Memory B cell (primary cell): Measurements from ENCODE around the gene RASGEF1C.
"Not testable (repeated sequence)": the region's sequence is repeated elsewhere in the genome, so short reads cannot be mapped to it uniquely, and the experiment has no call there.

Experiments used
- ATAC-seq: fragments of 150-1000 bp; cut with Tn5 transposase; 2 replicates; pipeline ENCODE4 v1.10.0; 2021; ENCODE audit warnings: low read depth, mild to moderate bottlenecking, moderate library complexity
- DNase-seq, 2 donors: peaks; one replicate each; pipeline ENCODE4 v3.0.0; 2022; ENCODE audit warnings: low spot score in 2 of 2
- H3K27ac Mint-ChIP-seq: one replicate; pipeline ENCODE4 v1.8.0; 2022; ENCODE audit warnings: mild to moderate bottlenecking, moderate library complexity, mixed read lengths
- H3K27me3 Mint-ChIP-seq: one replicate; pipeline ENCODE4 v1.8.0; 2022; ENCODE audit warnings: mixed read lengths
- H3K36me3 Mint-ChIP-seq: one replicate; pipeline ENCODE4 v1.8.0; 2022; ENCODE audit warnings: mild to moderate bottlenecking, mixed read lengths
- H3K4me1 Mint-ChIP-seq: one replicate; pipeline ENCODE4 v1.8.0; 2022; ENCODE audit warnings: mixed read lengths
- H3K4me3 Mint-ChIP-seq: one replicate; pipeline ENCODE4 v1.8.0; 2022; ENCODE audit warnings: mild to moderate bottlenecking, moderate library complexity, mixed read lengths
- H3K9me3 Mint-ChIP-seq: one replicate; pipeline ENCODE4 v1.8.0; 2022; ENCODE audit warnings: mixed read lengths

RASGEF1C gene

DNA sequence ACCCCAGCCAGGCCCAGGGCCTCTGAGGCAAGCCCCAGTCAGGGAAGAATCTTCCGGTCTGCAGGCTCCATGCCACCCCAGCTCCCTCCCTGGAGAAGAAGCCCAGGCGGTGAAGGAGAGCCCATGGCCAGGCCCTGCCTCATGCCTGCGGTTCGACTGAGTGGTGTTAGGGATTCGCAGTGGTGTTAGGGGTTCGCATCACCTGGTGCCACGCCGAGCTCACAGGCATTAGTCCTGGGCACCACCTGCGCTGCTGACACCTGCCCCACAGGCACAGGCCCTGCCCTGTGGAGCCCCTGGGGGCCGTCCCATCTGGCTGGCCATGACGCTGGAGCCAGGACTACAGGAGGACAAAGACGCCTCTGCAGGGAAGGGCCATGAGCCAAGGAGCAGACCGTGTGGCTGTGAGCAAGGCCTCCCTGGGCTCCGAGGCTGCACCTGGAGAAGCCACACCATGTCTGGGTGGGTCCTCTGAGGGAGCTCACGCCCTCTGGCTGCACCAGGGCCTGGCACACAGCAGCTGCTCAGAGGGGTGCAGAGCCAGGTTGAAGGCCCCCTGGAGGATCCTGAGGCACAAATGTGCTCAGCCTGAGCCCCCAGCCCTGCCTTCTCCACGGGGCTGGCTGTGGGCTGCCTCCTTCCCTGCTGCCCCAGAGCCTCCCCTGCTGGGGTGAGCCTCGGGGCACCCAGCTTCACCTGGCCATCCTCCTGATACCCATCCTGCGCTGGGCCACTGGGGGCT is 109.8 kb downstream of the RASGEF1C start:
- no peaks in the 10 kb centered on the region for H3K36me3 Mint-ChIP-seq
- no peaks in the 10 kb centered on the region for H3K4me1 Mint-ChIP-seq
- DNase-seq (no peak), ATAC-seq (no peak)
- peaks cover 2% of the 10 kb centered on the region for H3K9me3 Mint-ChIP-seq
- peaks cover 19% of the 10 kb centered on the region for H3K27me3 Mint-ChIP-seq
- no peak overlapping the region for H3K27ac Mint-ChIP-seq
- H3K4me3 Mint-ChIP-seq, result no peak overlapping the region

DNA sequence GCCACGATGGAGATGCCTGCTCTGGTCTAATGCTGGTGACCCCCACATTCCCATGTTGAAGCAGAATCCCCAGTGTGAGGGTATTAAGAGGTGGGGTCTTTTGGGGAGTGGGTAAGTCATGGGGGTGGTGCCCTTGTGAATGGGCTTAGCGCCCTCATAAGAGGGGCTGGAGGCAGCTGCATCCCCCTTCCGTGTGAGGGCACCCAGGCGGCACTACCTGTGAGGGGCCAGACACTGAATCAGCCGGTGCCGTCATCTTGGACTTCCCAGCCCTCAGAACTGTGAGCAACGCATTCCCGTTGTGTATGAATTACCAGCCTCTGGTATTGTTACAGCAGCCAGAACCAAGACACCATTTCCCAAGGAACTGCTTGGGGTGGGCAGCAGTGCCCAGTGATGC is 110.5 kb downstream of the RASGEF1C start:
- H3K27ac Mint-ChIP-seq, result no peak overlapping the region
- DNase-seq (no peak), ATAC-seq (no peak)
- H3K4me1 Mint-ChIP-seq, result peaks cover 3% of the 10 kb centered on the region
- peaks cover 2% of the 10 kb centered on the region for H3K9me3 Mint-ChIP-seq
- peaks cover 23% of the 10 kb centered on the region for H3K27me3 Mint-ChIP-seq
- no peaks in the 10 kb centered on the region for H3K36me3 Mint-ChIP-seq
- H3K4me3 Mint-ChIP-seq, result no peak overlapping the region

DNA sequence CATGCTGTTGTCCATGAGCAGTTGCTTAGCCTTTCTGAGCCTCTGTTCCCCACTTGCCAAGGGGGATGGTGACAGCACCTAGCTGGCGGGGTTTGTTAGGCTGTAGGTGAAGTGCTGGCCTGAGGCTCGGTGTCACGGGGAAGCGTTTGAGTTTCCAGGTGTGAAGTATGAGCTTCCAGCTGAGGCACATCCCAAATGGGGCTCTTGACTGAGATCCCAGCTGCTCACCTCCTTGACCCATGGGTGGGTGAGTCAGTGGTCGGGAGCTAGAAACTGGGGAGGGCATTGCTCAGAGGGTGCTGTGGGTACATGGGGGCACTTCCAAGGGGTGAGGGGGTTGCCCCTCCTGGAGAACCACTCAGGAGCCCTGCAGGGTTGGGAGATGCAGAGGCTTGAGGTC is 111.1 kb downstream of the RASGEF1C start:
- H3K9me3 Mint-ChIP-seq, result peaks cover 2% of the 10 kb centered on the region
- ATAC-seq (no peak), DNase-seq (no peak)
- no peak overlapping the region for H3K27ac Mint-ChIP-seq
- peaks cover 21% of the 10 kb centered on the region for H3K27me3 Mint-ChIP-seq
- no peak overlapping the region for H3K4me3 Mint-ChIP-seq
- H3K36me3 Mint-ChIP-seq, result no peaks in the 10 kb centered on the region
- H3K4me1 Mint-ChIP-seq, result peaks cover 3% of the 10 kb centered on the region

DNA sequence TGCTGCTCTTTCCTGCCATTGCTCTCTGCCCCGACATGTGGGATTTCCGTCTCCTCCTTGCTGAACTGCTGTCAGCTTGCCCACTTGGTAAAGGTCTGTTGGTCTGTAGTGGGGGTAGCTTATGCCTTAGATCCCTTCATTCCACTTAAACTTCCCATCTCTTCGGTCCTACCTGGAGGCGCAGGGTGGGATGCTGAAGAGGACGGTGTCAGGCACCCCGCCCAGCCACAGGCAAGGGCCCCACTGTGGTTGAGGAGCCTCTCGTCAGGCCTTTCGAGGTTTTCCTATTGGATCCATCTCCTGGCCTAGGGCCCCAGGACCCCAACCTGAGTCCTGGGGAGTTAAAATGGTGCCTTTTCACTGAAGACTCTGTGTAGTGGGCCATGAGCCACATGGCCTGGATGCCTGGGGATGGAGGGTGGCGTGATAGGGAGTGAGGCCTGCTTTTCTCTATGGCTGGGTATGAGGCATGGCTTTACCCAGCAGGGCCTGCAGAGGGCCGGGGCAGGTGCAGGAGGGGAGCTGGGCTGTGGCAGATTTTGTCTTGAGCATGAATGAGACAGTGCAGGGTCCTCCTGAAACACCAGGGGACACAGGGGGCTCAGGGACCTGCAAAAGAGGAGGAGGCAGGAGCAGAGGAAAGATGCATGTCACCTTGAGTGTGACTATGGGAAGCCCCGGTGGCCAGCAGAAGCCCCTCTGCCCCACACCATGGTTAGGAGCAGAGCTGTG is 111.7 kb downstream of the RASGEF1C start:
- H3K36me3 Mint-ChIP-seq, result no peaks in the 10 kb centered on the region
- peaks cover 22% of the 10 kb centered on the region for H3K27me3 Mint-ChIP-seq
- DNase-seq (no peak), ATAC-seq (no peak)
- H3K27ac Mint-ChIP-seq, result no peak overlapping the region
- H3K4me1 Mint-ChIP-seq, result peaks cover 3% of the 10 kb centered on the region
- no peak overlapping the region for H3K4me3 Mint-ChIP-seq
- peaks cover 2% of the 10 kb centered on the region for H3K9me3 Mint-ChIP-seq

DNA sequence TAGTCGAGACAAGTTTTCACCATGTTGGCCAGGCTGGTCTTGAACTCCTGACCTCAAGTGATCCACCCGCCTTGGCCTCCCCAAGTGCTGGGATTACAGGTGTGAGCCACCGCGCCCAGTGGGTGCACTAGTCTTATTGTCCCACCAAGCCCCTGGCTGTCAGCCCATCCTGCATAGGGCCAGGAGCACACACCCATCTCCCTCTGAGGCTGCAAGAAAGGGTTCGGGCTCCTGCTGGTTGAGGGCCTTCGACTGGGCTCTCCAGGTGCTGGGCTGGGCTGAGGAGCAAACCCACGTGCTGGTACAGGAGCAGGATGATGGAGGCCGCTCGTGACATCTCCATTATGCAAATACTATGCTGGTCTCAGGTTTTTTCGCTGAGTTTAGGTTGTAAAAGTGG is 112.4 kb downstream of the RASGEF1C start:
- no peak overlapping the region for H3K27ac Mint-ChIP-seq
- peaks cover 22% of the 10 kb centered on the region for H3K27me3 Mint-ChIP-seq
- H3K4me3 Mint-ChIP-seq, result no peak overlapping the region
- DNase-seq (no peak), ATAC-seq (no peak)
- H3K36me3 Mint-ChIP-seq, result no peaks in the 10 kb centered on the region
- peaks cover 2% of the 10 kb centered on the region for H3K9me3 Mint-ChIP-seq
- peaks cover 3% of the 10 kb centered on the region for H3K4me1 Mint-ChIP-seq

DNA sequence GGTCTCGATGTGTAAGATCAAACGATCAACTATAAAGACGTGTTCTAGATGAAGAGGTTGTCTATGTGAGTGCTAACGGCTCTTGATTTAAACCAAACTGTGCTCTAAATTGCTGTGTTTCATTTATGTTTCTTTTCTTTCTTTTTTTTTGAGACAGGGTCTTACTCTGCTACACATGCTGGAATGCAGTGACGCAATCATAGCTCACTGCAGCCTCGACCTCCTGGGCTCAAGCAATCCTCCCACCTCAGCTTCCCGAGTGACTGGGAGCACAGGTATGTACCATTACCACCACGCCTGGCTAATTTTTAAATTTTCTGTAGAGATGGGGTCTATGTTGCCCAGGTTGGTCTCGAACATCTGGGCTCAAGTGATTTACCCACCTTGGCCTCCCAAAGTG is 113.5 kb downstream of the RASGEF1C start:
- ATAC-seq, result no peak
- Mint-ChIP-seq H3K27ac (peak overlapping the region; percentile 46), H3K4me3 (no peak overlapping the region), H3K36me3 (no peaks in the 10 kb centered on the region), H3K9me3 (peaks cover 2% of the 10 kb centered on the region), H3K4me1 (peaks cover 3% of the 10 kb centered on the region), H3K27me3 (peaks cover 22% of the 10 kb centered on the region)
- DNase-seq, result no peak

DNA sequence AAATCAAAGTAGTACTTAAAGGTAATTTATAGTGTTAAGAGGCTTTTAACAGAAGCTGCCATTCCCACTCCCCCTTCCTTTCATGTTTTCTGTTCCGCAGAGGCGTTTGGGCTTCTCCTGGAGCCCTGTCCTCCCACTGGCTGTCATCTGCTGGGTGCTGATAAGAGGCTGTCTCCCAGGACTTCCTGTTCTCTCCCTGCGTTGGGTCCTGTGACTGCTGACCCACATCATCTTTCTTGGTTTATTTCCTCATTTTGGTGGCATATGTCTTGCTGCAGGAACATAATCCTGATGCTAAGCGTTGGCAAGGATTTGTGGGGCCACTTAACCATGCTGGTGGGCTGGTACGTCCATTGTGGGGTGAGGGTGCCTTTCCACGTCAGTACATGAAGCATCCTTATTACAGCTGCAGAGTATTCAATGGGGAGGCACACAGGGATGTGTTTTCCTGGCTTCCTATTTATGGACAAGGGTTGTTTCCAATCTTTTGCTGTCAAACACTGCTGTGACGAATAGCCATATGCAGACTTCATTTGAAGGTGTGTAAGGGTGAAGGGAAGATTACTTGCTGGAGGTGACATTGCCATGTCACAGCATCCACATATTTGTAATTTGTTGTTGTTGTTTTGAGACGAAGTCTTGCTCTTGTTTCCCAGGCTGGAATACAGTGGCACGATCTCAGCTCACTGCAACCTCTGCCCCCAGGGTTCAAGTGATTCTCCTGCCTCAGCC is 115.2 kb downstream of the RASGEF1C start:
- Mint-ChIP-seq H3K27me3 (peaks cover 22% of the 10 kb centered on the region), H3K36me3 (no peaks in the 10 kb centered on the region), H3K27ac (no peak overlapping the region), H3K4me3 (no peak overlapping the region), H3K4me1 (peaks cover 7% of the 10 kb centered on the region), H3K9me3 (peaks cover 2% of the 10 kb centered on the region)
- ATAC-seq (no peak), DNase-seq (no peak)

DNA sequence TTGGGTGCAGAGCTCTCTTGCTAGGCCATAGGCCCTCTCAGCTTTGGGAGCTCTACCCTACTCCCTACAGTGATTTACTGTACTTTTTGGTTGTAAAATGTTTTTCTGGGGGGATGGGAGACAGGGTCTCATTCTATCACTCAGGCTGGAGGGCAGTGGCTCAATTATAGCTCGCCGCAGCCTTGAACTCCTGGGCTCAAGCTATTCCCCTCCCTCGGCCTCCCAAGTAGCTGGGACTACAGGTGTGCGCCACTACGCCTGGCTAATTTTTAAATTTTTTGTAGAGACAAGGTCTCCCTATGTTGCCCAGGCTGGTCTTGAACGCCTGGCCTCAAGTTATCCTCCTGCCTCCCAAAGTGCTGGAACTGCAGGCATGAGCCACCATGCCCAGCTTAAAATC is 115.8 kb downstream of the RASGEF1C start:
- Mint-ChIP-seq H3K4me1 (peaks cover 7% of the 10 kb centered on the region), H3K27ac (no peak overlapping the region), H3K36me3 (no peaks in the 10 kb centered on the region), H3K9me3 (peaks cover 2% of the 10 kb centered on the region), H3K27me3 (peaks cover 22% of the 10 kb centered on the region), H3K4me3 (peak overlapping the region; percentile 12)
- ATAC-seq, result no peak
- DNase-seq, result no peak

DNA sequence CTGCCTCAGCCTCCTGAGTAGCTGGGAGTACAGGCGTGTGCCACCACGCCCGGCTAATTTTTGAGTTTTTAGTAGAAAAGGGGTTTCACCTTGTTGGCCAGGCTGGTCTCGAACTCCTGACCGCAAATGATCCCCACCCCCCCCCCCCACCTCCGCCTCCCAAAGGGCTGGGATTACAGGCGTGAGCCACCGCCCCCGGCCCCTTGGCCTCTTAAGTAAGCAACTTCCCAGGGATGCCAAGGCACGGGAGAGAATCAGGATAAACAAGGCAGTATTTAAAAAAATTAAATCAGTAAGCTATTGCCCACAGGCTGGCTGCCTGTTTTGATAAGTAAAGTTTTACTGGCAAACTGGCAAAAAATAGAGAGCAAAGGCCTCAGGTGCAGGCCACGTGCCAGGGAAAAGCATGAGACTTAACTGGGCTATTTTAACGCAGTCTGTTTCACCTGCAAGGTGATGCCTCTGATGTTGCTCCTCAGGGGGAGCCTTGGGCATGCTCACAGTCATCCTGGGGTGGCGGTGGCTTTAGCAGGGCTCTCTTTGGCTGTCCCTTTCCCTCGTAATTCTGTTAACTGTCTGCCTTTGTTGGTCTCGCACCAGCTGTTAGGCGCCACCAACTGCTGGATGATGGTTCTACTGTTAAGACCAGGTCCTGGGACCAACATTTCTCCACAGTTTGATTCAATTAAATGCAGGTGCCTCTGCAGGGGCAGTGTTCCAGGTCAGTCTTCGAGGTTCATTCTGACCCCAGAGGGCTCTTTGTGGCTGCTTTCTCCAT is 118.1 kb downstream of the RASGEF1C start:
- no peak overlapping the region for H3K27ac Mint-ChIP-seq
- DNase-seq (no peak), ATAC-seq (no peak)
- peak overlapping the region; percentile 91 for H3K4me3 Mint-ChIP-seq
- no peaks in the 10 kb centered on the region for H3K9me3 Mint-ChIP-seq
- peaks cover 7% of the 10 kb centered on the region for H3K4me1 Mint-ChIP-seq
- H3K36me3 Mint-ChIP-seq, result no peaks in the 10 kb centered on the region
- peaks cover 15% of the 10 kb centered on the region for H3K27me3 Mint-ChIP-seq

DNA sequence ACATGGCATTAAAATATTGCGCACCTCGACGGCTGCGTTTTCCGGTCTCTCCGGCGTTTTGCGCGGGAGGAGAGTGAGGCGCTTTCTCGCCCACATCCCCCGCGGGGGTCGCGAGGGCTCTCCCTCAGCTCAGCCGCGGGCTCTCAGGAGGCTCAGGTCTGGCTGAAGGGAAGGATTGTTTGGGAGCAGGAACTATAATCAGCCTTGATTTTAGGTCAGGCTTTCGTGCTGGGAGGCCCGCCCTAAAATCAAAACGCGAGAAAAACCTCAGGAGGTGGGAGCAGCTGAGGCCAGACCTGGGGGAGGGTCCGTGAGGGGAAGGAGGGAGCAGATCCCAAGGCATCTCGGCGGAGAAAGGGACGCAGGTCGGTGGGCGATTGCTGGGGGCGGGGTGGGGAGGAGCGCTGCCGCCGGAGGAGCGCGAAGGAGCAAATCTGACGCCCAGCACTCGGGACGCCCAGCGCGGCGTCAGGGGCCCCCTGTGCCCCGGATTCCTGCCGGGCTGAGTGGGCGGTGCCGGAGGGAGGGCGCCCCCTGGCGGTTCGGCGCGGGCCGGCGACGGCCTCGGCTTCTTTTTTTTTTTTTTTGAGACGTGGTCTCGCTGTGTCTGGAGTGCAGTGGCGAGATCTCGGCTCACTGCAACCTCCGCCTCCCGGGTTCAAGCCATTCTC is 118.8 kb downstream of the RASGEF1C start:
- DNase-seq (peak; percentile 81 to 83), ATAC-seq (peak; percentile 94)
- Mint-ChIP-seq H3K9me3 (no peaks in the 10 kb centered on the region), H3K27me3 (peaks cover 11% of the 10 kb centered on the region), H3K36me3 (no peaks in the 10 kb centered on the region), H3K4me3 (peak overlapping the region; percentile 91), H3K4me1 (peaks cover 7% of the 10 kb centered on the region), H3K27ac (peak overlapping the region; percentile 82)

DNA sequence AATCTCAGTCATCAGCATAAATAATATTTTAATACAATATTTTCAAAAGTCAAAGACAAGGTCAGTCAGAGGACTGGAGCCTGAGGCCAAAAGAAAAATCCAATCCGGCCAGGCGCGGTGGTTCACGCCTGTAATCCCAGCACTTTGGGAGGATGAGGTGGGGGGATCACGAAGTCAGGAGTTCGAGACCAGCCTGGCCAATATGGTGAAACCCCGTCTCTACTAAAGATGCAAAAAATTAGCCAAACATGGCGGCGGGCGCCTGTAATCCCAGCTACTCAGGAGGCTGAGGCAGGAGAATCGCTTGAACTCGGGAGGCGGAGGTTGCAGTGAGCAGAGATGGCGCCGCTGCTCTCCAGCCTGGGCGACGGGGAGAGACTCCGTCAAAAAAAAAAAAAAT is 119.4 kb downstream of the RASGEF1C start:
- not testable (repeated sequence) for DNase-seq, H3K4me1 Mint-ChIP-seq, H3K27me3 Mint-ChIP-seq, ATAC-seq, H3K9me3 Mint-ChIP-seq, H3K36me3 Mint-ChIP-seq, H3K27ac Mint-ChIP-seq, H3K4me3 Mint-ChIP-seq

DNA sequence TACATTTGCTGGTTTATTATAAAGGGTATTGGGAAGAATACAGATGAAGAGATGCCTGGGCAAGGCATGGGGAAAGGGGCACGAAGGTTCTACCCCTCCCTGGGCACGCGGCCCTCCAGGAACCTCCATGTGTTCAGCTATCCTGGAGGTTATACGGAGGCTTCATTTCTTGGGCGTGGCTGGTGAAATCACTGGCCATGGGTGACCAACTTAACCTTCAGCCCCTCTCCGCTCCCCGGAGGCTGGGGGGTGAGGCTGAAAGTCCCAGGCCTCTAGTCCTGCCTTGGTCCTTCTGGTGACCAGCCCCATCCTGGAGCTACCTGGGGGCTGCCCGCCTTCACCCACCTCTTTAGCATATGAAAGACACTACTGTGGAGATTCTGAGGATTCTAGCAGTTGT is 120.5 kb downstream of the RASGEF1C start:
- no peak overlapping the region for H3K4me3 Mint-ChIP-seq
- no peak for ATAC-seq

DNA sequence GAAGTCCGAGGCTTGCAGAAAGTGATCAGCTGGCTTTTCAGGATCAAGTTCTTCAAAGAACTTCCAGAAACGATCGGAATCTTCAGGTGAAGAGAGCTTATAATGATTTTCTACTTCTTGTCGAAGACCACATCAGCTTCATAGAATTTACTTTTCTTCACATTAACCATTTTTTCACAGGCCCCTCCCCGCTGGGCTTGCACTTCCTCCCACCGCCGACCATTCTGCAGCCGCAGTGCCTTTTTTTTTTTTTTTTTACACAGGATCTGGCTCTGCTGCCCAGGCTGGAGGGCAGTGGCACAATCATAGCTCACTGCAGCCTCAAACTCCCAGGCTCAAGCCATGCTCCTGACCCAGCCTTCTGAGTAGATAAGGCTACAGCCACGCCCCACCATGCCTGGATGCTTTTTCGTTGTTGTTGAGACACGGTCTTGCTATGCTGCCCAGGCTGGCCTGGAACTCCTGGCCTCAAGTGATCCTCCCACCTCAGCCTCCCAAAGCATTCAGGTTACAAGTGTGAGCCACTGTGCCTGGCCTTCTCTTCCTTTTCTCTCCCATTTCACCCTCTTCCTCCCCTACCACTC is 122.1 kb downstream of the RASGEF1C start:
- ATAC-seq (no peak), DNase-seq (no peak)
- H3K27me3 Mint-ChIP-seq, result peaks cover 6% of the 10 kb centered on the region
- H3K36me3 Mint-ChIP-seq, result no peaks in the 10 kb centered on the region
- peaks cover 3% of the 10 kb centered on the region for H3K4me1 Mint-ChIP-seq
- H3K4me3 Mint-ChIP-seq, result no peak overlapping the region
- no peaks in the 10 kb centered on the region for H3K9me3 Mint-ChIP-seq
- H3K27ac Mint-ChIP-seq, result no peak overlapping the region

More for the DNA sequence above, 120.5 kb downstream of the RASGEF1C start:
- Mint-ChIP-seq H3K27me3 (peaks cover 4% of the 10 kb centered on the region), H3K4me1 (peaks cover 4% of the 10 kb centered on the region), H3K9me3 (no peaks in the 10 kb centered on the region), H3K36me3 (no peaks in the 10 kb centered on the region), H3K27ac (no peak overlapping the region)
- DNase-seq, result no peak
